DOHH2 (cell line): ENCODE results near the gene UTY.

Experiments
- H3F3A ChIP-seq: fragments of 200-600 bp; sonication (generic), shearing (Covaris generic); 2 replicates; pipeline ENCODE4 v1.6.0; 2016; ENCODE audit warnings: antibody characterized with exemption, mild to moderate bottlenecking; ENCODE audit not compliant: control insufficient read depth, insufficient read depth
- H3K27ac ChIP-seq: fragments of 200-600 bp; sonication (generic); 2 replicates; pipeline ENCODE4 v1.5.1; 2014; ENCODE audit warnings: low read depth, mild to moderate bottlenecking, low read length, moderate library complexity
- H3K27me3 ChIP-seq: fragments of 200-600 bp; sonication (generic); 2 replicates; pipeline ENCODE4 v1.6.1; 2014; ENCODE audit warnings: mild to moderate bottlenecking, low read length, mixed read lengths; ENCODE audit not compliant: control insufficient read depth
- H3K36me3 ChIP-seq: fragments of 200-600 bp; sonication (generic); 2 replicates; pipeline ENCODE4 v1.6.1; 2014; ENCODE audit warnings: mild to moderate bottlenecking, low read length, moderate library complexity, mixed read lengths; ENCODE audit not compliant: control insufficient read depth
- H3K4me1 ChIP-seq: fragments of 200-600 bp; sonication (generic); 2 replicates; pipeline ENCODE4 v1.6.1; 2014; ENCODE audit warnings: mild to moderate bottlenecking, low read length, mixed read lengths; ENCODE audit not compliant: control insufficient read depth
- H3K4me2 ChIP-seq: fragments of 200-600 bp; sonication (generic); 2 replicates; pipeline ENCODE4 v1.6.0; 2014; ENCODE audit warnings: mild to moderate bottlenecking, low read length, moderate library complexity
- H3K4me3 ChIP-seq: fragments of 200-600 bp; sonication (generic); 2 replicates; pipeline ENCODE4 v1.5.1; 2014; ENCODE audit warnings: mild to moderate bottlenecking, low read length, mixed read lengths
- H3K79me2 ChIP-seq: fragments of 200-600 bp; sonication (generic); 2 replicates; pipeline ENCODE4 v1.6.1; 2014; ENCODE audit warnings: mild to moderate bottlenecking, low read length, mixed read lengths; ENCODE audit not compliant: control insufficient read depth
- H3K9me2 ChIP-seq: fragments of 200-600 bp; sonication (generic); replicated peaks from 2 replicates; pipeline ENCODE4 v1.6.1; 2014; ENCODE audit warnings: mild to moderate bottlenecking, low read length, mixed read lengths; ENCODE audit not compliant: control insufficient read depth
- H3K9me3 ChIP-seq: fragments of 200-600 bp; sonication (generic); 2 replicates; pipeline ENCODE4 v1.6.1; 2014; ENCODE audit warnings: antibody characterized with exemption, low read length, mixed read lengths; ENCODE audit not compliant: control insufficient read depth, insufficient read depth
- H4K20me1 ChIP-seq: fragments of 200-600 bp; sonication (generic); 2 replicates; pipeline ENCODE4 v1.6.0; 2014; ENCODE audit warnings: low read depth, mild to moderate bottlenecking, antibody characterized with exemption, low read length, moderate library complexity; ENCODE audit not compliant: control insufficient read depth, insufficient read depth
- EZH2phosphoT487 ChIP-seq: fragments of 200-600 bp; sonication (generic); IDR thresholded peaks from 2 replicates; pipeline ENCODE4 v1.6.1; 2017; ENCODE audit warnings: borderline replicate concordance, mild to moderate bottlenecking, antibody characterized with exemption, low read length, moderate library complexity, mixed read lengths
- TF ChIP-seq, protein P1 (sequence below): fragments of 200-600 bp; sonication (generic); IDR thresholded peaks from one replicate; pipeline ENCODE4 v1.5.1; 2014; ENCODE audit warnings: antibody characterized with exemption, mild to moderate bottlenecking, low read depth, low read length; ENCODE audit not compliant: poor library complexity, severe bottlenecking

UTY gene

DNA sequence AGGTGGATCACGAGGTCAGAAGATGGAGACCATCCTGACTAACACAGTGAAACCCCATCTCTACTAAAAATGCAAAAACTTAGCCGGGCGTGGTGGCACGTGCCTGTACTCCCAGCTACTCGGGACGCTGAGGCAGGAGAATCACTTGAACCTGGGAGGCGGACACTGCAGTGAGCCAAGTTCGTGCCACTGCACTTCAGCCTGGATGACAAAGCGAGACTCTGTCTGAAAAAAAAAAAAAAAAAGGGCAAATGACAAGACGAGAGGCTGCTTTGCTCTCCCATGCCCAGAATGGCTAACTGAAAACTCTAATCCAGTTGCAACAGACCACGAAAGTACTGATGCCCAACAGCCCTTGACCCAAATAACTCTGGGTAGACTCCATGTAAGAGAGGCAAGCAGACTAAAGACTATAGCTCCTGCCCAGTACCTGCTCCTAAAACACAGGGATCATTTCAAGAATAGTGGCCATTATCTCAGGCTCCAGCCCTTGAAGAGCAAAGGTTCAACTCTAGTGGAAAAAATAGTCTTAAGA lies 29.2 kb downstream of the UTY start:
- TF ChIP-seq, protein P1, sequence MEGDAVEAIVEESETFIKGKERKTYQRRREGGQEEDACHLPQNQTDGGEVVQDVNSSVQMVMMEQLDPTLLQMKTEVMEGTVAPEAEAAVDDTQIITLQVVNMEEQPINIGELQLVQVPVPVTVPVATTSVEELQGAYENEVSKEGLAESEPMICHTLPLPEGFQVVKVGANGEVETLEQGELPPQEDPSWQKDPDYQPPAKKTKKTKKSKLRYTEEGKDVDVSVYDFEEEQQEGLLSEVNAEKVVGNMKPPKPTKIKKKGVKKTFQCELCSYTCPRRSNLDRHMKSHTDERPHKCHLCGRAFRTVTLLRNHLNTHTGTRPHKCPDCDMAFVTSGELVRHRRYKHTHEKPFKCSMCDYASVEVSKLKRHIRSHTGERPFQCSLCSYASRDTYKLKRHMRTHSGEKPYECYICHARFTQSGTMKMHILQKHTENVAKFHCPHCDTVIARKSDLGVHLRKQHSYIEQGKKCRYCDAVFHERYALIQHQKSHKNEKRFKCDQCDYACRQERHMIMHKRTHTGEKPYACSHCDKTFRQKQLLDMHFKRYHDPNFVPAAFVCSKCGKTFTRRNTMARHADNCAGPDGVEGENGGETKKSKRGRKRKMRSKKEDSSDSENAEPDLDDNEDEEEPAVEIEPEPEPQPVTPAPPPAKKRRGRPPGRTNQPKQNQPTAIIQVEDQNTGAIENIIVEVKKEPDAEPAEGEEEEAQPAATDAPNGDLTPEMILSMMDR, result no peak
- TF ChIP-seq EZH2phosphoT487, result no peak
- Histone ChIP-seq H3K4me3 (no peak overlapping the region), H3K27me3 (no peaks in the 10 kb centered on the region), H3K4me1 (no peaks in the 10 kb centered on the region), H3F3A (no peaks in the 10 kb centered on the region), H3K27ac (no peak overlapping the region), H3K9me3 (no peaks in the 10 kb centered on the region), H3K79me2 (peaks cover 80% of the 10 kb centered on the region), H3K9me2 (no peaks in the 10 kb centered on the region), H3K4me2 (no peak overlapping the region), H3K36me3 (peaks cover 64% of the 10 kb centered on the region), H4K20me1 (peaks cover 2% of the 10 kb centered on the region; the same call in 1 of the 2 replicates)

DNA sequence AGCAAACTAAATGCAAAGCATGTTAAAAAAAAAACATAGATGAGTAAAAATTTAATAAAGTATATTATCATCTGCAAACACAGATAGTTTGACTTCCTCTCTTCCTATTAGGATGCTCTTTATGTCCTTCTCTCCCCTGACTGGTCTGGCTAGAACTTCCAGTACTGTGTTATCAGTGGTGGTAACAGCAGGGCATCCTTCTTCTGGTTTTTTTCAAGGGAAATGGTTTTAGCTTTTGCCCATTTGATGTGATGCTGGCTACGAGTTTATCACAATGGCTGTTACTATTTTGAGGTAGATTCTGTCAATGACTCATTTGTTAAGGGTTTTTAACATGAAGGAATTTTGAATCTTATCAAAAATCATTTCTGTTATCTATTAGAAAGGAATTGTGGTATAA lies 34.3 kb downstream of the UTY start:
- Histone ChIP-seq H3K79me2 (peaks cover 56% of the 10 kb centered on the region), H3K27me3 (no peaks in the 10 kb centered on the region)
- TF ChIP-seq EZH2phosphoT487, result no peak
- TF ChIP-seq, protein P1, result no peak

DNA sequence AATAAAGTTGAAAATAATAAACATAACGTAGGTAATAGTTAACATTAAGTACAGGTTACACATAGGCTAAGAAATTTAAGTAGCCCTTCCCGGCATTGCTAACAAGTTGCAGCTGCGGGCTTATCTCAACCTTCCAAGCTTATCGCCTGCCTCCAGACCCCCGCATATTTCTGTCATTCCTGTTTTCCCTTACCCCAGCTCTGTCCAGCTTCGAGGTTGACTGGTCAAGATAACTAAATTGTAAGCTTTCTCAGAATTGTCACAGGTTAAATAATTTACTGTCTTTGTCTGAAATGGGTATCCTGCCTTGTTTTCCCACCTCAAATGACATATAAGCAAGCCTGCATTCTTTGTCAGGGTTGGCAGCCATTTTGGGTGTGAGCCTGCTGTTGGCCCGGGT lies 36.7 kb downstream of the UTY start:
- no peak overlapping the region for H3K27ac ChIP-seq
- H3K9me3 ChIP-seq, result no peaks in the 10 kb centered on the region
- H4K20me1 ChIP-seq, result no peaks in the 10 kb centered on the region
- no peaks in the 10 kb centered on the region for H3K9me2 ChIP-seq
- H3K27me3 ChIP-seq, result no peaks in the 10 kb centered on the region
- H3K4me3 ChIP-seq, result no peak overlapping the region
- no peaks in the 10 kb centered on the region for H3K4me1 ChIP-seq
- H3K36me3 ChIP-seq, result peaks cover 56% of the 10 kb centered on the region
- peaks cover 54% of the 10 kb centered on the region for H3K79me2 ChIP-seq
- H3K4me2 ChIP-seq, result no peak overlapping the region
- no peak for TF ChIP-seq EZH2phosphoT487
- TF ChIP-seq, protein P1, result no peak
- no peaks in the 10 kb centered on the region for H3F3A ChIP-seq

More for the DNA sequence above, 34.3 kb downstream of the UTY start:
- no peaks in the 10 kb centered on the region for H3K9me2 ChIP-seq
- H3K4me2 ChIP-seq, result no peak overlapping the region
- H3K9me3 ChIP-seq, result no peaks in the 10 kb centered on the region
- no peaks in the 10 kb centered on the region for H3K4me1 ChIP-seq
- H3F3A ChIP-seq, result no peaks in the 10 kb centered on the region
- peaks cover 73% of the 10 kb centered on the region for H3K36me3 ChIP-seq
- H3K27ac ChIP-seq, result no peak overlapping the region
- no peaks in the 10 kb centered on the region for H4K20me1 ChIP-seq
- H3K4me3 ChIP-seq, result no peak overlapping the region
